Measurements from ENCODE around the gene EYS.

DNA sequence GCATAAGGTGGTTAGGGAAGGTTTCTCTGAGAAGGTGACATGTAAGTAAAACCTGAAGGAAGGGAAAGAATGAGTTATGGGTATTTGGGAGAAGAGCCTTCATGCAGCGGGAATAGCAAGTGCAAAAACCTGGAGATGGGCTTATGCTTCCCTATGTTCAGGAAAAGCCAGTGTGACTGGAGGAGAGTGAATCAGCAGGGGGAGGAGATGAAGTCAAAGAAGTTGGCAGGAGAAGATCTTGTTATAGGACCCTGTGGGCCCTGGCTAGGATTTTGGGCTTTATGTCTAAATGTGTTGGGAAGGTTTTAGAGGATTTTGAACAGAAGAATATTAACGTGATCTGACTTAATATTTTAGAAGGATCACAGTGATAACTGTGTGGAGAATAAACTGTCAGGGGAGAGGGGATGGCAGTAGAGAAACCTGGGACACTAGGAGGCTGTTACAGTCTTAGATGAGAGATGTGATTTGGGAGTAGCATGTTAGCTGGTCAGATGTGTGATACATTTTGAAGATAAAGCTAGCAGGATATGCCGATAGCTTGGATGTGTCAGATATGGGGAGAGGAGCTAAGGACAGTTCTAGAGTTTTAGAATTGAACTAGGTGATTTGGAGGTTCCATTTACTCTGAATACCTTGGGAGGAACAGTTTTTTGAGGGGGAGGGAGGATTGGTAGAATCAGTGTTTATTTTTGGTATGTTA, 2030.5 kb downstream of the EYS start:
- no peak for TF ChIP-seq REST (IDR thresholded peaks at IDR 0.05; ENCODE audit: insufficient read depth in 1 of 2, low read depth in 2 of 2, low read length in 2 of 2)
- TF ChIP-seq POLR2AphosphoS5 (IDR thresholded peaks at IDR 0.05; ENCODE audit: low read depth, low read length) = no peak
